ENCODE data around the gene LRRC8D.

DNA sequence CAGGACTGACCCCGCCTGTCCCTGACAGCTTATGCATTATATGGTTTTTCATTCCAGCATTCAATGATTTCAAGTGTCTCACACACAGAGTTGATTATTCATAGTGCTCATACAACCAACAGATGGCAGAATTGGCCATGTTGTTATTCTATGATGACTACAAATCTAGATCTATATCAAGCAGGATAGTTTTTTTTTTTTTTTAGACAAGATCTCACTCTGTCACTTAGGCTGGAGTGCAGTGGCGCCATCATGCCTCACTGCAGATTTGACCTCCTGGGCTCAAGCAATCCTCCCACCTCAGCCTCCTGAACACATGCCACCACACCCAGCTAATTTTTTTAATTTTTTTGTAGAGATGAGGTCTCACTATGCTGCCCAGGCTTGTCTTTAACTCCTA is 40.1 kb upstream of the LRRC8D start:
- TF ChIP-seq POLR2AphosphoS5 (IDR thresholded peaks at IDR 0.05; ENCODE audit: low read depth, low read length), result no peak
- TF ChIP-seq SRF (IDR thresholded peaks at IDR 0.05; ENCODE audit: low read depth), result no peak
- TF ChIP-seq, protein P1, sequence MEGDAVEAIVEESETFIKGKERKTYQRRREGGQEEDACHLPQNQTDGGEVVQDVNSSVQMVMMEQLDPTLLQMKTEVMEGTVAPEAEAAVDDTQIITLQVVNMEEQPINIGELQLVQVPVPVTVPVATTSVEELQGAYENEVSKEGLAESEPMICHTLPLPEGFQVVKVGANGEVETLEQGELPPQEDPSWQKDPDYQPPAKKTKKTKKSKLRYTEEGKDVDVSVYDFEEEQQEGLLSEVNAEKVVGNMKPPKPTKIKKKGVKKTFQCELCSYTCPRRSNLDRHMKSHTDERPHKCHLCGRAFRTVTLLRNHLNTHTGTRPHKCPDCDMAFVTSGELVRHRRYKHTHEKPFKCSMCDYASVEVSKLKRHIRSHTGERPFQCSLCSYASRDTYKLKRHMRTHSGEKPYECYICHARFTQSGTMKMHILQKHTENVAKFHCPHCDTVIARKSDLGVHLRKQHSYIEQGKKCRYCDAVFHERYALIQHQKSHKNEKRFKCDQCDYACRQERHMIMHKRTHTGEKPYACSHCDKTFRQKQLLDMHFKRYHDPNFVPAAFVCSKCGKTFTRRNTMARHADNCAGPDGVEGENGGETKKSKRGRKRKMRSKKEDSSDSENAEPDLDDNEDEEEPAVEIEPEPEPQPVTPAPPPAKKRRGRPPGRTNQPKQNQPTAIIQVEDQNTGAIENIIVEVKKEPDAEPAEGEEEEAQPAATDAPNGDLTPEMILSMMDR (IDR thresholded peaks at IDR 0.05 in 2 of 3, conservative IDR thresholded peaks at IDR 0.05 in 1 of 3; ENCODE audit: borderline replicate concordance in 1 of 3, insufficient read depth in 1 of 3, low read depth in 2 of 3, low read length in 2 of 3), result peak; percentile 29 to 61 (median 54); a peak in 5 of 6 replicates
- no peak for TF ChIP-seq POLR2A (IDR thresholded peaks at IDR 0.05; ENCODE audit: borderline replicate concordance, extremely low read depth, insufficient read depth, insufficient read length)
- TF ChIP-seq YY1 (IDR thresholded peaks at IDR 0.05; ENCODE audit: extremely low read depth, insufficient replicate concordance, low read depth, low read length), result no peak
- TF ChIP-seq EZH2phosphoT487 (IDR thresholded peaks at IDR 0.05; ENCODE audit: borderline replicate concordance), result no peak
- TF ChIP-seq, protein P2, sequence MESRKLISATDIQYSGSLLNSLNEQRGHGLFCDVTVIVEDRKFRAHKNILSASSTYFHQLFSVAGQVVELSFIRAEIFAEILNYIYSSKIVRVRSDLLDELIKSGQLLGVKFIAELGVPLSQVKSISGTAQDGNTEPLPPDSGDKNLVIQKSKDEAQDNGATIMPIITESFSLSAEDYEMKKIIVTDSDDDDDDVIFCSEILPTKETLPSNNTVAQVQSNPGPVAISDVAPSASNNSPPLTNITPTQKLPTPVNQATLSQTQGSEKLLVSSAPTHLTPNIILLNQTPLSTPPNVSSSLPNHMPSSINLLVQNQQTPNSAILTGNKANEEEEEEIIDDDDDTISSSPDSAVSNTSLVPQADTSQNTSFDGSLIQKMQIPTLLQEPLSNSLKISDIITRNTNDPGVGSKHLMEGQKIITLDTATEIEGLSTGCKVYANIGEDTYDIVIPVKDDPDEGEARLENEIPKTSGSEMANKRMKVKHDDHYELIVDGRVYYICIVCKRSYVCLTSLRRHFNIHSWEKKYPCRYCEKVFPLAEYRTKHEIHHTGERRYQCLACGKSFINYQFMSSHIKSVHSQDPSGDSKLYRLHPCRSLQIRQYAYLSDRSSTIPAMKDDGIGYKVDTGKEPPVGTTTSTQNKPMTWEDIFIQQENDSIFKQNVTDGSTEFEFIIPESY (IDR thresholded peaks at IDR 0.05; ENCODE audit: extremely low read depth, insufficient replicate concordance, low read length), result no peak
- no peak for TF ChIP-seq CEBPB (IDR thresholded peaks at IDR 0.05; ENCODE audit: low read depth)
- TF ChIP-seq, protein P3, sequence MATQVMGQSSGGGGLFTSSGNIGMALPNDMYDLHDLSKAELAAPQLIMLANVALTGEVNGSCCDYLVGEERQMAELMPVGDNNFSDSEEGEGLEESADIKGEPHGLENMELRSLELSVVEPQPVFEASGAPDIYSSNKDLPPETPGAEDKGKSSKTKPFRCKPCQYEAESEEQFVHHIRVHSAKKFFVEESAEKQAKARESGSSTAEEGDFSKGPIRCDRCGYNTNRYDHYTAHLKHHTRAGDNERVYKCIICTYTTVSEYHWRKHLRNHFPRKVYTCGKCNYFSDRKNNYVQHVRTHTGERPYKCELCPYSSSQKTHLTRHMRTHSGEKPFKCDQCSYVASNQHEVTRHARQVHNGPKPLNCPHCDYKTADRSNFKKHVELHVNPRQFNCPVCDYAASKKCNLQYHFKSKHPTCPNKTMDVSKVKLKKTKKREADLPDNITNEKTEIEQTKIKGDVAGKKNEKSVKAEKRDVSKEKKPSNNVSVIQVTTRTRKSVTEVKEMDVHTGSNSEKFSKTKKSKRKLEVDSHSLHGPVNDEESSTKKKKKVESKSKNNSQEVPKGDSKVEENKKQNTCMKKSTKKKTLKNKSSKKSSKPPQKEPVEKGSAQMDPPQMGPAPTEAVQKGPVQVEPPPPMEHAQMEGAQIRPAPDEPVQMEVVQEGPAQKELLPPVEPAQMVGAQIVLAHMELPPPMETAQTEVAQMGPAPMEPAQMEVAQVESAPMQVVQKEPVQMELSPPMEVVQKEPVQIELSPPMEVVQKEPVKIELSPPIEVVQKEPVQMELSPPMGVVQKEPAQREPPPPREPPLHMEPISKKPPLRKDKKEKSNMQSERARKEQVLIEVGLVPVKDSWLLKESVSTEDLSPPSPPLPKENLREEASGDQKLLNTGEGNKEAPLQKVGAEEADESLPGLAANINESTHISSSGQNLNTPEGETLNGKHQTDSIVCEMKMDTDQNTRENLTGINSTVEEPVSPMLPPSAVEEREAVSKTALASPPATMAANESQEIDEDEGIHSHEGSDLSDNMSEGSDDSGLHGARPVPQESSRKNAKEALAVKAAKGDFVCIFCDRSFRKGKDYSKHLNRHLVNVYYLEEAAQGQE (IDR thresholded peaks at IDR 0.05; ENCODE audit: low read depth), result no peak

Measured in HCT116 (cell line).